SU-DHL-6 (cell line): ENCODE data around the gene ETFBKMT.

Experiments used
- CTCF ChIP-seq: fragments of 200-600 bp; sonication (generic); IDR thresholded peaks from one replicate; pipeline ENCODE4 v1.5.1; 2017; ENCODE audit warnings: antibody characterized with exemption, mild to moderate bottlenecking, low read length, moderate library complexity; ENCODE audit not compliant: insufficient read depth, poor library complexity, severe bottlenecking
- EZH2phosphoT487 ChIP-seq: fragments of 200-600 bp; sonication (generic), shearing (Covaris generic); conservative IDR thresholded peaks from 2 replicates; pipeline ENCODE4 v1.6.1; 2018; ENCODE audit warnings: mild to moderate bottlenecking, antibody characterized with exemption, low read length, moderate library complexity, mixed read lengths

GRCh38 chr12:31659087-31659942, at the start of gene ETFBKMT:
- no peak for TF ChIP-seq CTCF
- TF ChIP-seq EZH2phosphoT487, result no peak
